HG02798 (cell line): Measurements from ENCODE around the gene RIN1.
A peak's percentile ranks its signal among the peaks of the same experiment; 100 is the strongest.
"Not testable (repeated sequence)": the region's sequence is repeated elsewhere in the genome, so short reads cannot be mapped to it uniquely, and the experiment has no call there.

ENCODE experiments used
- ATAC-seq: cut with Tn5 transposase; IDR thresholded peaks from one replicate; pipeline ENCODE4 v1.9.1; 2021; ENCODE audit warnings: mild to moderate bottlenecking; ENCODE audit not compliant: unreplicated experiment, poor library complexity

The RIN1 gene

DNA sequence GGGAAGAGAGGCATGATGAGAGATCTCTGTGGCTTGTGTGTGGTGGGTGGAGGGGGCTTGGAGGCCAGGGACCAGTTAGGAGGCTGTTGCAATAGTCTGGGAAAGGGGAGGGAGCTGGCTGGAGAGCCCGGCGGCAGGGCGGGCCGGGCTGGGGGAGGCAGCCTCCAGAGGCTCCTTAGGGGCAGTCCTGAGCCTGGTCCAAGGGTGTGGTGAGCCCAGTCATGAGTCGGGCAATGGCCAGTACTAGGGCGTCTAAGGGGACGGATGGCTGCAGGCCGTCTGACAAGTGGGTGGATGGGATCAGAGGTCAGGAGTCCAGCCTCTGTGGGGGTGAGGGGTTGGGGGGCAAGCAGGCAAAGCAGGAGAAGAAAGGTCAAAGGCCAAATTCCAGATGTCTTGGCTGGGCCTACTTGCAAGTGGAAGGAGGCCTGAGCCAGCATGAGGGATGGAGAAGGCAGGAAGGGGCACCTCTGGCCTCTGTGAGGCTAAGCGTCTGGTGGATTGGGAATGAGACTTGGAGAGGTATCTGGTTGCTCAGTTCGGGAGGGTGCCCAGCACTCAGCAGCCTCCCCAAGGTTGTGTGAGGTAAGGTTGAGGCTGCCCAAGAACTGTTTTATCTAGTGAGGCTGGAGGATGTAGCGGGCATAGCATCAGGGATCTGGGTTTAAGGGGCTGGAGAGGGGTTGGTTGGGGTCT, 13.4 kb downstream of the RIN1 start:
- no peak for ATAC-seq

GRCh38 chr11:66321606-66322005, 14.6 kb downstream of the RIN1 start:
- no peak for ATAC-seq

DNA sequence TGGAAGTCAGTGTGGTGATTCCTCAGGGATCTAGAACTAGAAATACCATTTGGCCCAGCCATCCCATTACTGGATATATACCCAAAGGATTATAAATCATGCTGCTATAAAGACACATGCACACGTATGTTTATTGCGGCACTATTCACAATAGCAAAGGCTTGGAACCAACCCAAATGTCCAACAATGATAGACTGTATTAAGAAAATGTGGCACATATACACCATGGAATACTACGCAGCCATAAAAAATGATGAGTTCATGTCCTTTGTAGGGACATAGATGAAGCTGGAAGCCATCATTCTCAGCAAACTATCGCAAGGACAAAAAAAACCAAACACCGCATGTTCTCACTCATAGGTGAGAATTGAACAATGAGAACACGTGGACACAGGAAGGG, 15.5 kb downstream of the RIN1 start:
- not testable (repeated sequence) for ATAC-seq

- ATAC-seq: not testable (repeated sequence)
Observed at GRCh38 chr11:66320289-66320688, 15.9 kb downstream of the RIN1 start.

DNA sequence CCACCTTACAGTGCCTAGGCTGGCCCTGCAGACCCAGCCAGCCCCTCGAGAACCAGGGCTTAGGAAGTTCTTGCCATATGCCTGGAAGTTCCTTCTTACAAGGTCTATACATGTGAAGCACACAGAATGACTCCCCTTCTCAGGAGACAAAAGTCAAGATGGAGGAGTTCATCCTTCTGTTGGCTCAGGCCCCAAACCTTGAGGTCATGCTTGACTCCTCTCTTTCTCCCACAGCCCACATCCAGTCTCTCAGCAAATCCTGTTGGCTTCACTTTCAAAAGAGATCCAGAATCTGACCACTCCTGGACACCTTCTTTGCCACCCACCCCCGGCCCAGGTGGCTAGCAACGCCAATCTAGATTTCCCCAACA, 17.6 kb downstream of the RIN1 start:
- no peak for ATAC-seq

- no peak for ATAC-seq
Observed at GRCh38 chr11:66317723-66318599, 18.3 kb downstream of the RIN1 start.

DNA sequence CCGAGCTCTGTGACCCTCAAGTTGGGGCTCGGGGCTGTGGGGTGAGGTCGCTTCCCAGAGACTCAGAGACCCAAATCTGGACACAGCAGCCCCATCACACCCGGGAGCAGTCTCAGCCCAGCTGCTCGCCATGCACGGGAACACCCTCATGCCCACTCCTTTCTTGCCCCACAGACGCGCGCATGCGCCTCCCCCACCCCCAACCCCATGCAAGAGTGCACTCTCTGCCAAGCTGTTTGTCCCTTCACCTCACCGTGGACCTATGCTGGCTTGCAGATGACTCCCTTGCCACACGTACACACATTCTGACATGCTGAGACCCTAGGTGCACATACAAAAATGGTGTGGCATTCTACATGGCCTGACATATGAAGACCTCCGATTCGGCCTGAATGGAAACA, 18.9 kb downstream of the RIN1 start:
- ATAC-seq: no peak

DNA sequence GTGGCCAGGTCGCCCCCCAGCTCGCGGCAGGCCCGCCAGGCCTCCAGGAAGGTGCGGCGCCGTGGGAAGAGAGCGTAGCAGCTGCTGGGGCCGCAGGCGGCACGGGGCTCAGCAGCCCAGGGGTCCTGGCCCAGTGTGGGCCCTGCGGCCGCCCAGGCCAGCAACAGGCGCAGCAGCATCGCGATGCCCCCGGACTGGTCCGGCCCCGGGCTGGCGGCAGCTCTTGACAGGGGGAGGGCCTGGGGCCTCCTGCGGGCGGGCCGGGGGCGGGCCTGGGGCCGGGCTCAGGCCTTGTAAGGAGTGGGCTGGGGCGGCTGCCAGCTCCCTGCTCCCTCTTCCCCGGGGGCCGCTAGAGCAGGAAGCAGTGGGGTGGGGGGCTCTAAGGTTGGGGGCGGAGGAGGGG, 19.4 kb downstream of the RIN1 start, which contains the start of gene CD248:
CD248 (minus strand) TSS at position 196 of the 403 bp plus-strand sequence; CDS start at position 179, 17 bp downstream.
- ATAC-seq: no peak

GRCh38 chr11:66315921-66316811, 20.1 kb downstream of the RIN1 start:
- no peak for ATAC-seq

- no peak for ATAC-seq
Observed at GRCh38 chr11:66315498-66315885, 20.7 kb downstream of the RIN1 start.

- no peak for ATAC-seq
Observed at GRCh38 chr11:66314561-66315497, 21.4 kb downstream of the RIN1 start.

- no peak for ATAC-seq
Observed at GRCh38 chr11:66314186-66314501, 22.1 kb downstream of the RIN1 start.

DNA sequence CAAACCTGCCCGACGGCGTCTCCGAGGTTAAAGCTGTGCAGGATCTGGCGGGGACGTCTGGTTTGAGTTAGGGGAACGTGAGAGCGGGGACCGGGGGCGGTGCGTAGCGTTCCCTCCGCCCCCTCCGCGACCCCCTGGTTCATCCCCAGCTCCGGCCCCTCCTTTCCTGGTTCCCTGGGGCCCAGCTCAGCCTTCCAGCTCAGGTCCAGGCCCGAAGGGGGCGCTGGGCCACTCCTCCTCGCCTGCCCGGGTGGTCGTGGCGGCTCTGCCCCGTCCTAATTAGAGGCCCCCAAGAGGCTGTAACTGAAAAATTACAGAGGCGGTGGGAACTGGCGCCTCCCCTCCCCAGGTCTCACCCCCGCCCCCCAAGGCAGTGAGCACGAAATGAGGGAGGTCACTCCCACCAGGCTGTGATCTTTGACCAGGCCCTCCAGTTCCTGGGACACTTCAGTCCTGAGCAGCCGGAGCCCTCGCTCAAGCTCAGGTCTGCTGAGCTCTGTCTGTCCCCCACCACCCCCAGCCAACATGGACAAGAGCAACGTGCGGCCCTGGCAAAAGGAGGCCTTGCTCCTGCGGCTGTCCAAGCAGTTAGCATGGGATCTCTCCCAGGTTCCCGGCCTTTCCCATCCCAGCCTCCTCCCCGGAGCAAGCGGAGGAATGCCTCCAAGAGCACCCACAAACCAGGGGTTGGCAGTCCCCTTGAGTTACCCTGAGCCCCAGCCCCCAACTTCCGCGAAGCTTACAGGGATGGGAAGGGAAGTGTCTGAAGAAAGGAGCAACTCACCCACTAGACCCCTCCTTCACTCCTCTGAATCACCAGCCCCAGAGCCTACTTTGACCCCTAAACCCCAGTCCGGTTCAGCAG, 22.7 kb downstream of the RIN1 start:
- ATAC-seq: no peak

- ATAC-seq: peak; percentile 54
Observed at GRCh38 chr11:66312549-66313320, 23.5 kb downstream of the RIN1 start.

GRCh38 chr11:66311965-66312548, 24.2 kb downstream of the RIN1 start:
- peak; percentile 79 for ATAC-seq

- no peak for ATAC-seq
Observed at GRCh38 chr11:66311470-66311964, 24.7 kb downstream of the RIN1 start.

- ATAC-seq: not testable (repeated sequence)
Observed at GRCh38 chr11:66310803-66311440, 25.3 kb downstream of the RIN1 start.
